ENCODE data around the gene ACOT7.

ACOT7 gene

DNA sequence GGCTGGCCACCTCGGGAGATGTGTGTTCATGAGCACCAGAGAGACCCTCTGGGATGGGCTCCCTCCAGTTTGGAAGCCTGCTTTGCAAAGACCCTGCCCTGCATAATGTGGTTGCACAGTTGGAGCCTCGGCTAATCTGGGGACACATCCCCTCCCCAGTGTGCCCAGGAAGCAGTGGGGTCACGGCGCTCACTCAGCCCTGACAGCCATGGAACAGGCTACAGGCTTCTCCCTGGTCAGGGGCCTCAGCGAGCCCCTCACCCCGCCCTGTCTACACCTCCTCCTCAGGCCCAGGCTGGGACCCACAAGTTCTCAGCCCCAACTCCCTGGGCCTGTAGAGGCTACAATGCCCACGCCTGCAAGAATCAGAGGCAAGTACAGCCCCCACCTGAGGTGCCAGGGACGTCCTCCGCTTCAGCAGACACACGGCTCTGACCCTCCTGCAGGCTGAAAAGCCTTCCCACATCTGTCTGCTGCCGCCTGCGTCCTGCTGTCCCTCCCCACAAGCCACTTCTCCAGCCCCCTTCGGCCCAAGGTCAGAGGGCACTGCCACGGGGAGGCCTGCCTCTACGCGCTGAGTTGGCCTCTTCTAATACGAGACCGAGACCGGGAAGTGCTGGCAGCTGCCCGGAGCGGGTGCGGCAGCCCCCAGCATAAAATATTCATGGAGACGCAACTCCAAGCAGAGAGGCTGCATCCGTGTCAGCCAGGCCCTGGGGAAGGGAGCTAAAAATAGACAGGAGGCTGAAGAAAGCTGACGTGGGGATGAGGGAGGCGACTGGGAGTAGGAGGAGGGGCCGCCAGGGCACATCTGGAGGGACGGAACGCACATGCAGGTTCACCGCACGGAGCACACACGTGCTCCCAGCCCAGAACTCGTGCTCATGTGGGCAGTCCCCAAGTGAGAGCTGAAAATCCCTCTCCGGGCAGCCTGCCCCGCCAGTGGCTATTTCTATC is 117.5 kb downstream of the ACOT7 start:
- TF ChIP-seq, protein P1, sequence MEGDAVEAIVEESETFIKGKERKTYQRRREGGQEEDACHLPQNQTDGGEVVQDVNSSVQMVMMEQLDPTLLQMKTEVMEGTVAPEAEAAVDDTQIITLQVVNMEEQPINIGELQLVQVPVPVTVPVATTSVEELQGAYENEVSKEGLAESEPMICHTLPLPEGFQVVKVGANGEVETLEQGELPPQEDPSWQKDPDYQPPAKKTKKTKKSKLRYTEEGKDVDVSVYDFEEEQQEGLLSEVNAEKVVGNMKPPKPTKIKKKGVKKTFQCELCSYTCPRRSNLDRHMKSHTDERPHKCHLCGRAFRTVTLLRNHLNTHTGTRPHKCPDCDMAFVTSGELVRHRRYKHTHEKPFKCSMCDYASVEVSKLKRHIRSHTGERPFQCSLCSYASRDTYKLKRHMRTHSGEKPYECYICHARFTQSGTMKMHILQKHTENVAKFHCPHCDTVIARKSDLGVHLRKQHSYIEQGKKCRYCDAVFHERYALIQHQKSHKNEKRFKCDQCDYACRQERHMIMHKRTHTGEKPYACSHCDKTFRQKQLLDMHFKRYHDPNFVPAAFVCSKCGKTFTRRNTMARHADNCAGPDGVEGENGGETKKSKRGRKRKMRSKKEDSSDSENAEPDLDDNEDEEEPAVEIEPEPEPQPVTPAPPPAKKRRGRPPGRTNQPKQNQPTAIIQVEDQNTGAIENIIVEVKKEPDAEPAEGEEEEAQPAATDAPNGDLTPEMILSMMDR (IDR thresholded peaks at IDR 0.05; ENCODE audit: extremely low read depth, missing control alignments) = no peak
- DNase-seq (ENCODE audit: low spot score) = no peak

DNA sequence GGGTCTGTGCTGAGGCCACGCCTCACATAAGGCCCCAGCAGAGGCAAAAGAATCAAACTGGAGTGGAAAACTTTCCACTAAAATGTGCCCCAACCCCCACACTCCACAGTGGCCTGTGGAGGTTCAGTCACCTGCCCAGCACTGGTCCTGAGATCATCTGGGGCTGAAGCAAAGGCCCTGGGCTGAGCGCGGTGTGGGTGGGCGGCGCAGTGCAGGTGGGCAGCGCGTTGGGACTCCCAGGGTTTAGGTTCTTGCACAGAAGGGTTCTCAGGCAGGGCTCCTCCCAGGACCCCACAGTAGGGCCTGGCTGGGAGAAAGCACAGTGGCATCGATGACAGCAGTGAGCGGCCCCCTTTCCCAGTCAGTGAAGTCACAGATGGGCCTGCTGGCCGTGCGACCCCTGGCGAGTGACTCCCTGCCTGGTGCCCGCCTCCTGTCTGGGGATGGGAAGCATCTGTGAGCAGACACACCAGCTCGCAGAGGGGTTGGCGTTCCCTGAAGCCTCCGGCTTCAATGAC is 118.9 kb downstream of the ACOT7 start:
- TF ChIP-seq, protein P1 (IDR thresholded peaks at IDR 0.05; ENCODE audit: extremely low read depth, missing control alignments) = no peak
- no peak for DNase-seq (ENCODE audit: low spot score)

DNA sequence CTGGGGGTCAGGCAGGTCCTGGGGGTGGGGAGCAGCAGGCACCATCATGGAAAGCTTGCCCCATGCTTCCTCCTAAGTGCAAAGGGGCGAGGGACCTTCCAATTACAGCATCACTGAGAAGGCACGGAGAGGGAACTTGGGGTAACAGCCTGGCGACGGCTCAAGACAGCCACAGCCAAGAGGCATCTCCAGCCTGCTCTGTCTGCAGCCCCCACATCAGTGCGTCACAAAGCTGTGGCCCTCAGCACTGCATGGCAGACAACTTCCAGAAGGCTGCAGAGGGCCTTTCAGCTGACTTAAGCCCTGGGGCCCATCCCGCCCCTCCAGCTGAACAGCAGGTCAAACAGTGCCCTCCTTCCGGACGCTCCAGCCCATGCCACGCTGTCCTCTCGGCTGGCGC is 119.5 kb downstream of the ACOT7 start:
- no peak for DNase-seq (ENCODE audit: low spot score)
- TF ChIP-seq, protein P1 (IDR thresholded peaks at IDR 0.05; ENCODE audit: extremely low read depth, missing control alignments) = no peak

DNA sequence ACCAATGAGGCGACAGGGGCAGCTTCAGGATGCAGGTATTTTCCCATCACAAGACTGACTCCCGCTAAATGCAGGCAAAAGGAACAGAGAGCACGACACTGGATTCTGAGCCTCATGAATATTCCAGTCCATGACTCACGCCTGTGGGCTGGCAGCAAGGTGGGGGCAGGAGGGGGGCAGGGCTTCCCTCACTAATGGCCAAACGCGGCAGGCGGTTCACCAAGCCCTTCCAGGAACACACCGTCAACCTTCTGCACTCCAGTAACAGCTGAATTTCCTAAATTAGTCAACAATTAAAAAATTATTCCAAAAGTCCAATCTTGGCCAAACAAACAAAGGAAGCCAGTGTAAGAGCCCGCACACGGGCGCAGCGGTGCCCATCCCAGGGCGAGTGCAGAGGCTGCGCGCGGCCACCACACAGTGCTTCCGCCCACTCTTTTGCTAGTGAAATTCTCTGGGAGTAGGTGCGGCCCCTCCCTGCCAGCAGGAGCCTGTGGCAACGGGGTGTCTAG is 120.1 kb downstream of the ACOT7 start:
- DNase-seq (ENCODE audit: low spot score) = no peak

DNA sequence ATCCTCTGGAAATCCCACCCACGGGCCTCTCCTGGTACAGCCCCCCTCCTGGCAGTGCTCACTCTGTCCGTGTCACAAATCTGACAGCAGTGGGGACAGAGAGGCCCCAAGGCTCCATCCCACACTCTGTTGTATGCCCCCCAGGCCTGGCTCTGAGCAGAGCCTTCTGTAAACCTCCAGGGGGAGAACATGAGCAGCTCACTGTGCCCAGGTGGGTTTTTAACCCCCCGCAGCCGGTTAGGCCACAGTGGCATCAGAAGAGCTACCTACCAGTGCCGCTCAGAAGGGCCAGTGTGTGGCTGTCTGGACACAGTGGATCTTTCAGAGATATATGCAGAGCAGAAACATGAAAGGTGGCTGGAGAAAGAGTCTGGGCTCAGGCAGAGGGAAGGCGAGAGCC is 120.7 kb downstream of the ACOT7 start:
- DNase-seq (ENCODE audit: low spot score) = no peak
- TF ChIP-seq, protein P1 (IDR thresholded peaks at IDR 0.05; ENCODE audit: extremely low read depth, missing control alignments) = no peak

More for the DNA sequence above, 120.1 kb downstream of the ACOT7 start:
- TF ChIP-seq, protein P1 (IDR thresholded peaks at IDR 0.05; ENCODE audit: extremely low read depth, missing control alignments) = no peak

GRCh38 chr1:6272452-6272851 is 121.1 kb downstream of the ACOT7 start:
- no peak for DNase-seq (ENCODE audit: low spot score)
- TF ChIP-seq, protein P1 (IDR thresholded peaks at IDR 0.05; ENCODE audit: extremely low read depth, missing control alignments) = no peak

DNA sequence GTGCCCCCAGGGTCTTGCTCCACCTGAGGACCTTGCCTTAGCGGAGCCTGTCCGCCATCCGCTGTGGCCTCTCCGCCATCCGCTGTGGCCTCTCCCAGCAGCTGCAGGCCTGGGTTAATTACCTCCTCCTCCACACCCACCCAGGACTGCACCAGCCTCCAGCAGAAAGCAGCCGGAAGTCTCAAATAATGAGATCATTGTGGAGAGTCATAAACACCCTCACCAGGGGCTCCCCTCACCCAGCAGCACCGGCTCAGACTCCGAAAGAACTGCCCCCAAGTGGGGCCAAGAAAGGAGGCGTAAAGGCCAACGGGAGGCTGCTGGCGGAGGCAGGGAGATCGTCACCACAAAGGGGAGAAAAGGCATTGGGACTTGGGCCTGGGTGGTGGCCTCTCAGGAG is 122.0 kb downstream of the ACOT7 start:
- no peak for DNase-seq (ENCODE audit: low spot score)
- TF ChIP-seq, protein P1 (IDR thresholded peaks at IDR 0.05; ENCODE audit: extremely low read depth, missing control alignments) = no peak

Data from GM20000 (cell line).